Stimulated activated CD4-positive, alpha-beta T cell treated with anti-CD3 and anti-CD28 coated beads, Interleukin-1b, Interleukin-23, amount 100 ng/mL, for 4 hours (primary cell): ENCODE measurements around the gene RBM34.
A peak's percentile ranks its signal among the peaks of the same experiment; 100 is the strongest.
"Not testable (repeated sequence)": the region's sequence is repeated elsewhere in the genome, so short reads cannot be mapped to it uniquely, and the experiment has no call there.

Experiments used
- DNase-seq, 2 donors: peaks; one replicate each; pipeline ENCODE4 v3.0.0-alpha.2; 2020; ENCODE audit warnings: low read depth in 2 of 2

RBM34 gene

GRCh38 chr1:235113183-235113917, 47.7 kb downstream of the RBM34 start:
- no peak for DNase-seq

DNA sequence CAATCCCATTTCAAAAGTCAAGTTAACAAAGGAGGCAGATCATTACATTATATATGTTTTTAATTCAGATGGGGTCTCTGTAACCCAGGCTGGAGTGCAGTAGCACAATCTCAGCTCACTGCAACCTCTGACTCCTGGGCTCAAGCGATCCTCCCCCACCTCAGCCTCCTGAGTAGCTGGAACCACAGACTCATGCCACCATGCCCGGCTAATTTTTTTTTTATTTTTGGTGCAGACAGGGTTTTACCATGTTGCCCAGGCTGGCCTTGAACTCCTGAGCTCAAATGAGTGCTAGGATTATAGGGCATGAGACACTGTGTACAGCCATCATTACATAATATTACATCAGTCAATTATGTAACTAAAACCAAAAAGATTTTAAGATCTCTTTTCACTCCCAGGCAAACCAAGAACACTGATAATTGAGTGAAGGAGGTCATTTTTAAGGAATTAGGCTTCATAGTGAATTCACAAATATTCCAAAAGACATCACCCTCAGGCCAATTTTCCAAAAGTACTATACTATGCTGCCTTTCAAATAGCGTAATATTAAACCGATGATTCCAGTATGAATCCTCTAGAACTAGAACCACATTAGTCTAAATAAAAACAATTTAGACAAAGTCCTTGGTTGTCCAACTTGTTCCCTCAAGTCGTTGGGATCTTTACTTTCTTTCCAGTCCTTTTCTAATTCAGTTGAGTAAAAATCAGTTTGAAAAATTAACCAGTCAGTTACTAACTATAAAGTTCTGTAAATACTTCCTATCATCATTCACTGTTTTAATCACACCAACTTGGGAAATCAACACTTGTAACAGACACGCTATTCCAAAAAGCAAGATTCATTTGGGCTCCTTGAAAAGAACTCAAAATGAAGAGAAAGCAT, 48.5 kb downstream of the RBM34 start:
- no peak for DNase-seq

GRCh38 chr1:235111107-235111506, 49.9 kb downstream of the RBM34 start:
- DNase-seq: no peak

DNA sequence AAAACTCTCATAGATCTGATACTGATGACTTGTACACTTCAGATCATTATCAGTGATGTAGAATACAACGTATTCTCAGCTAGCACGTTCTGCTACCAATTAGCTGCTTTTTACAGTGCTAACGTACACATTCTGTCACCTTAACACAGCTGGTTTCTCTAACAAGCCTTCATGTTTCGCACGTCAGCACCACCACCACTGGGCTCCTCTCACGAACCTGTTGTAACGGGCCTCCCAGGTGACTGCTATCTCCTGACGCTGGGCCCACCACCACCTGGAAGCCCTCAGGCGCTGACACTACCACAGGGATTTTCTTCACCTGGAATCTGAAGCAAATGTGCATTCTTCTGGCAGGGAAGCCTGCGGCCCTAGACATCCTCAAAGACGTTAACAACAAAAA, 52.2 kb downstream of the RBM34 start:
- no peak for DNase-seq

DNA sequence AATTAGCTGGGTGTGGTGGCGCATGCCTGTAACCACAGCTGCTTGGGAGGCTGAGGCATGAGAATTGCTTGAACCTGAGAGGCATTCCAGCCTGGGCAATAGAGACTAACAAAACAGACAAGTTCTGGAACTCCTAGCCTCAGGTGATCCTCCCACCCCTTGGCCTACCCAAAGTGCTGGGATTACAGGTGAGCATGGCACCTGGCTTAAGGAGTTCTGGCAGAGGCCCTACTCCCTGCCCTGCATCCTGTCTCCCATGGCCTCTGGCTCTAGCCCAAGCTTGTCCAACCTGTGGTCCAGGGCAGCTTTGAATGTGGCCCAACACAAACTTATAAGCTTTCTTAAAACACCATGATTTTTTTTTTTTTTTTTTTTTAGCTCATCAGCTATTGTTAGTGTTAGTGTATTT, 52.9 kb downstream of the RBM34 start:
- no peak for DNase-seq

DNA sequence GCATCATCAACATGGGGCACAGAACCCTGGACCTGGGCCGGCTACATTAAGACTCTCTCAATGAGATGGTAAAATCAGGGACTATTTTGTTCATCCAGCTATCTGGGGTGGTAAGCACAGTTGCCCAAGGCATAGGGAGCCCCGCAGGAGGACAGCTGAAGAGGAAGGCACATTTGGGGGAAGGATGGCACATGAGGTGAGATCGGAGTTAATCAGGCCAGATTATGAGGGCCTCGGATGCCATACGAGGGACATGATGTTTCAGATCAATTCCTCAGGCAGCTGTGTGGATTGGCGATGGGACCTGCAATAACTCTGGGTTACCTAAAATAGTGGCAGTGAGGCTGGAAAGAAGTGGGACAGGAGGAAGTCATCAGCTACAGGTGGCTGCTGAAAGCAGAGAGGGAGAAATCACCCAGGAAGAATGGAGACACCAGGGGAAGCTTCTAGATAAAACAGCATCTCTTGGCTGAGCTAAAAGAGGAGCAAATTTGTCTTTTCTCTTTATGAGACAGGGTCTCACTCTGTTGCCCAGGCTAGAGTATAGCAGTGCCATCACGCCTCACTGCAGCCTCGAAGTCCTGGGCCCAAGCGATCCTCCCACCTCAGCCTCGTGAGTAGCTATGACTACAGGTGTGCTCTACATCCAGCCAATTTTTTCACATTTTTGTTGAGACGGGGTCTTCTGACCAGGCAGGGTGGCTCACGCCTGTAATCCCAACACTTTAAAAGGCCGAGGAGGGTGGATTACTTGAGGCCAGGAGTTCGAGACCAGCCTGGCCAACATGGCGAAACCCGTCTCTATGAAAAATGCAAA, 53.5 kb downstream of the RBM34 start:
- DNase-seq: no peak

GRCh38 chr1:235106457-235106856, 54.6 kb downstream of the RBM34 start:
- DNase-seq: no peak

- no peak for DNase-seq
These were observed 55.7 kb downstream of the RBM34 start for GRCh38 chr1:235105051-235106043.

DNA sequence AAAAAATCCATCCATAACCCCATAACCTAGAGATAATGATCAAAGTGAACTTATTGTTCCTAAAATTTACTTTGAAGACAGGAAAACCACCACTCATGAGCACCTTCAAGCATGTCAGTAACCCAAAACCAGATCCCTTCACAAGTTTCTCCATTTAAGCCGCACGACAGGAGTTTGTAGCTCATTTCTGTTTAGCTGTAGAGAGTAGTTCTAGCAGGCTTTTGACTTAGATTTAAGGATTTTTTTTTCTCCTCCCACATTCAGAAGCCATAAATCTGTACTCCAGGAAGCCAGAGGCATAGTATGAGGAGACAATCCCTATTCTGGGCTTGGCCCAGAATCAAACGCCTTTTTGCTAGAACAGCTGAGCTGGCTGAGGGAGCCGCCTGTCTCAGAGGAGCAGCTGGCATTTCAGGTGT, 58.0 kb downstream of the RBM34 start:
- DNase-seq: no peak

DNA sequence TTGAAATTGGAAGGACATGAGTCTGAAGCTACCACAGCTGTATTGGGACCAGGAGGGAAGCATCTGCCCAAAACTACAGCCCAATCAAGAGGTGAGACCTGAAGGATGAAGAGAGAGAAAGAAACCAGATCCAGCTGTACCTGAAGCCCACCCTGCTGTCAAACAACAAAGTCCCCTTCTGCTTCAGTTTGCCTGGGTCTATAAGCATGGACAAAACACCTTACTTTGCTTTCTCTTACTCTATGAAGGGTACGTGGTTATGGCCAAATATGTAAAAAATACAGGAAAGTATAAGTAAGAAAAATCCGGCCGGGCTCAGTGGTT, 58.8 kb downstream of the RBM34 start:
- no peak for DNase-seq

DNA sequence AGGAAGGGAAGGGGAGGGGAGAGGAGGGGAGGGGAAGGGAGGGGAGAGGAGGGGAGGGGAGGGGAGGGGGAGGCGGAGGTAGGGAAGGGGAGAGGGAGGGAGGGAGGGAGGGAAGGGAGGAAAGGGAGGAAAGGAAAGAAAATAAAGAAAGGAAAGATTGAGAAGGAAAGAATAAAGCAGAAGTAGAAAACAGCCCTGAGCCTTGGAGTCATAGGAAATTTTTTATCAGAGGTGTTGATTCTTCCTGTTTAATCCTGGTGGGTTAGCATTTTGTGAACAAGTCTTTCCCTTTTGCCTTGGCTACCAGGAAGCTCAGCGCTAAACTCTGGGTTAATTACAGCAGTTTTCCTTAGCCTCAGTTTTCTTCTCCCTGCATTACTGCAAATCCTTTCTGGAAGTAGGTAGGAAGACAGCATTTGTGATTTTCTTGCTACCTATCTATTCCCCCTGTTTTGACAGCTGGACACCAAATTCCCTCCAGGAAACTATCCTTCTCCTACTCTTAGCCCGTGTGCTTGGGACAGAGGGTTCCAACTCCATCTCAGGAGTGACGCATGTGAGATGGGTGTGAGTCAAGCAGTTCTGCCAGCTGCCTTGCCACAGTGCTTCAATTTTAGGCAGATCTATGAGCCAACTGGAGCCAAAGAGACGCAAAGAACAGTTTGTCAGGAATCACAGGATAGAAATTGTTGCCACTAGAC, 59.3 kb downstream of the RBM34 start:
- no peak for DNase-seq

- no peak for DNase-seq
These were observed 60.8 kb downstream of the RBM34 start for GRCh38 chr1:235100194-235100772.

DNA sequence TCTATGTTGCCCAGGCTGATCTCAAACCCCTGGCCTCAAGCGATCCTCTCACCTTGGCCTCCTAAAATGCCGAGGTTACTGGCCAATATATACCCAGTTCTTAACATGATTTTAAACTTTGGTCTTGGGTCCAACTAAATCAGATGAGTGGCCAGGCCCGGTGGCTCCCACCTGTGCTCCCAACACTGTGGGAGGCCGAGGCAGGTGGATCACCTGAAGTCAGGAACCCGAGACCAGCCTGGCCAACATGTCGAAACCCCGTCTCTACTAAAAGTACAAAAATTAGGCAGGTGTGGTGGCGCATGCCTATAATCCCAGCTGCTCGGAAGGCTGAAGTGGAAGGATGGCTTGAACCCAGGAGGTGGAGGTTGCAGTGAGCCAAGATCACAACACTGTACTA, 62.1 kb downstream of the RBM34 start:
- no peak for DNase-seq

DNA sequence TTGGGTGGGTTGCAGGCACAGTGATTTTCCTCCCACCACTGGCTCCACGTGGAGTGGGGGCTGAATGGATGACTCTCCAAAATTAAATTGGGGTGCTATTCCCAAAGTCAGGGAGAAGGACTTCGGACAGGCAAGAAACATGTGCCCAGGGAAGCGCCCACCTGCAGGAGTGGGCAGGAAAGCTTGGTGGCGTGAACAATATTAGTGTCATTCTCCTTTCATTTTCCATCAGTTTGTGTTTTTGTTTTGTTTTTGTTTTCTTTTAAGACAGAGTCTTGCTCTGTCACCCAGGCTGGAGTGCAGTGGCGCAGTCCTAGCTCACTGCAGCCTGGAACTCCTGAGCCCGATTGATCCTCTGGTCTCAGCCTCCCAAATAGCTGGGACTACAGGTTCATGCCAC, 62.5 kb downstream of the RBM34 start:
- DNase-seq: no peak

- DNase-seq: not testable (repeated sequence)
These were observed 63.5 kb downstream of the RBM34 start for GRCh38 chr1:235097501-235097900.

DNA sequence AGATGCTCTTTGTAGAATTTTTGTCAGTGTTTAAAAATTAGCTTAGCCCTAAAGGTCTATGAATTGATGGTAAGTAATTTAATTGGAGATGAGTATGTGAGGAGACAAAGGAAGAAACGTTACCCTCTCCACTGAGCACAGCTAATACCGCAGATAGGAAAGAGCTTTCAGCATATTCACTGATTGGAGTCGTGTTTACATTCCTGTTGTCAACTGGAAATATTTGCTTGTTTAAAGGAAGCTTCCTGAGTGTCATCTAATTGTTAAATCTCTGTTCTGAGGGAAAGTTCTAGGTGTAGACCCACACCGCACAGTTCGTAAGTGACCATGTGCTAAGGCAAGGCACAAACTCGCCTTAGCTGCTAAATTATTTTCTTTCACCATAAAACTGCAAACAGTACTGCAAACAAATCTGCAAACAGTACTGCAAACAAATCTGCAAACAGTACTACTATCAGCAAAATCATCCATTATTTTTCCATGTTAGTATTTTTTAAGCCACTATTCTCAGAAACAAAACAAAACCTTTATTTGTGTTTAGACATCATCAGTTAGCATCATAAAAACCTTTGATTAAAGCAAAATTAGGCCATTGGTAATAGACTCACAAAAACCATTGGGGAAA, 65.0 kb downstream of the RBM34 start:
- DNase-seq: no peak

- peak; percentile 79 to 85 for DNase-seq
These were observed 67.1 kb downstream of the RBM34 start for GRCh38 chr1:235093696-235094592.

- DNase-seq: no peak
These were observed 67.9 kb downstream of the RBM34 start for GRCh38 chr1:235093013-235093695.
